ENCODE results near the gene GPX5.
"Not testable (repeated sequence)": the region's sequence is repeated elsewhere in the genome, so short reads cannot be mapped to it uniquely, and the experiment has no call there.

GPX5 gene

DNA sequence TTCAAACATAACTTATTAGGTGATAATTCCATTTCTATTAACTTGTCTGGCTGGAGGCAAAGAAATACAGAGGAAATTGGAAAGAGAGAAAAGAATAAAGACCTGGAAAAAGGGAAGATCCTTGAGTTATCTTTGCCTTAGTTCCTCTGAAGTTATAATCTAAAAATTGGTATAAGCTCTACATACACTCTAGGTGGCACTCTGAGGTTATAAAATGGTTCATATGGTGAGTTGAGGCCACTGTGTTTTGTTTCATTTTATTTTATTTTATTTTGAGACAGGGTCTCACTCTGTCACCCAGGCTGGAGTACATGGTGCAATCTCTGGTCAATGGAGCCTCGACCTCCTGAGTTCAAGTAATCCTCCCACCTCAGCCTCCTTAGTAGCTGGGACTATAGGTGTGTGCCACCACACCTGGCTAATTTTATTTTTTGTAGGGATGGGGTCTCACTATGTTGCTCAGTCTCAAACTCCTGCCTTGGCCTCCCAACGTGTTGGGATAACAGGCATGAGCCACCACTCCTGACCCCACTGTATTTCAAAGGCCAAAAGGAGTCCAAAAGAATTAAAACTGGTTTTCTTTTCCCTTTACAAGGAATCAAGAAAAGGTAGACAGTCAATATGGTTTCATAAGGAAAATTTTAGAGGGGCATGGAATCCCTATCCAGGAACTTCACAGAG, 29.4 kb upstream of the GPX5 start:
- Histone ChIP-seq H3K4me1 (ENCODE audit: insufficient read depth, low read length) (no peaks in the 10 kb centered on the region), H3K9me3 (ENCODE audit: low read length) (no peaks in the 10 kb centered on the region), H3K36me3 (ENCODE audit: insufficient read depth, low read length) (no peaks in the 10 kb centered on the region), H3K9ac (ENCODE audit: low read length) (no peak overlapping the region), H3K4me3 (ENCODE audit: low read depth in 1 of 2, low read length in 2 of 2) (no peak overlapping the region), H3K27ac (ENCODE audit: low read depth, low read length) (no peak overlapping the region), H3K27me3 (ENCODE audit: control insufficient read depth in 1 of 2, insufficient read depth in 2 of 2, low read length in 2 of 2) (no peaks in the 10 kb centered on the region)

DNA sequence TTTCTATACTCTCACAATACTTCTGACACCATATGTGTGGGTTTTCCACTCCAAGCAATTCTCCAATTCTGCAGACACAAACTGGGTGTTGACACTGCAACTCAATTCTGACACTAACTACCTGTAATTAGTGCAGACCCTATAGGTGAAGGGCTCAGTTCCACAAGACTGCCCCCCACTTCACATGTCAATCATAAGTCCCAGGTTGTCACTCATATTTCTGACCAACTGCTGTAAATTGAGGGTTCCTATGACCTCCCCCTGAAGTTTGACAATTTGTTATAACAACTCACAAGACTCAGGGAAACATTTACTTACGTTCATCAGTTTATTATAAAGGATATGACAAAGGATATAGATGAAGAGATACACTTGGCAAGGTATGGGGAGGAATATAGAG, 28.4 kb upstream of the GPX5 start:
- Histone ChIP-seq H3K27me3 (ENCODE audit: control insufficient read depth in 1 of 2, insufficient read depth in 2 of 2, low read length in 2 of 2) (no peaks in the 10 kb centered on the region), H3K9me3 (ENCODE audit: low read length) (no peaks in the 10 kb centered on the region), H3K4me3 (ENCODE audit: low read depth in 1 of 2, low read length in 2 of 2) (no peak overlapping the region), H3K9ac (ENCODE audit: low read length) (no peak overlapping the region), H3K36me3 (ENCODE audit: insufficient read depth, low read length) (no peaks in the 10 kb centered on the region), H3K4me1 (ENCODE audit: insufficient read depth, low read length) (no peaks in the 10 kb centered on the region), H3K27ac (ENCODE audit: low read depth, low read length) (no peak overlapping the region)

- Histone ChIP-seq H3K9me3 (ENCODE audit: low read length) (no peaks in the 10 kb centered on the region), H3K27ac (ENCODE audit: low read depth, low read length) (no peak overlapping the region), H3K36me3 (ENCODE audit: insufficient read depth, low read length) (no peaks in the 10 kb centered on the region), H3K4me1 (ENCODE audit: insufficient read depth, low read length) (no peaks in the 10 kb centered on the region), H3K27me3 (ENCODE audit: control insufficient read depth in 1 of 2, insufficient read depth in 2 of 2, low read length in 2 of 2) (no peaks in the 10 kb centered on the region), H3K4me3 (ENCODE audit: low read depth in 1 of 2, low read length in 2 of 2) (no peak overlapping the region), H3K9ac (ENCODE audit: low read length) (no peak overlapping the region)
These were observed 27.8 kb upstream of the GPX5 start for GRCh38 chr6:28497893-28498292.

DNA sequence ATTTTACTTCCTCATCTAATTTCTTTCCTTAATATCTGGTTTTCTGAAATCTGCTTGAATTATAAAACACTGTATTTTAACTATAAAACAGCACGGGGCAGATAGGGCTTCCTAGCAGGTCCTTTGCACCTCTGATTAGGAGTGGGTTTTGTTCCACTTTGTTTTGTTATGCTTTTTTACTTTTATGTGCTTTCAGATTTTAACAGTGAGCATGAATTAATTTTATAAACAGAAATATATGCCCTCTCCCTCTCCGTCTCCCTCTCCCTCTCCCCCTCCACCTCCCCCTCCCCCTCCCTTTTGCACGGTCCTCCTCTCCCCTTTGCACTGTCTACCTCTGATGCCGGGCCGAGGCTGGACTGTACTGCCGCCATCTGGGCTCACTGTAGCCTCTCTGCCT, 24.4 kb upstream of the GPX5 start:
- Histone ChIP-seq H3K4me3 (ENCODE audit: low read depth in 1 of 2, low read length in 2 of 2) (no peak overlapping the region), H3K36me3 (ENCODE audit: insufficient read depth, low read length) (no peaks in the 10 kb centered on the region), H3K9ac (ENCODE audit: low read length) (no peak overlapping the region), H3K9me3 (ENCODE audit: low read length) (no peaks in the 10 kb centered on the region), H3K27me3 (ENCODE audit: control insufficient read depth in 1 of 2, insufficient read depth in 2 of 2, low read length in 2 of 2) (no peaks in the 10 kb centered on the region), H3K27ac (ENCODE audit: low read depth, low read length) (no peak overlapping the region), H3K4me1 (ENCODE audit: insufficient read depth, low read length) (no peaks in the 10 kb centered on the region)

- H3K4me3 ChIP-seq (ENCODE audit: low read depth in 1 of 2, low read length in 2 of 2); H3K4me1 ChIP-seq (ENCODE audit: insufficient read depth, low read length); H3K9ac ChIP-seq (ENCODE audit: low read length); H3K9me3 ChIP-seq (ENCODE audit: low read length); H3K27me3 ChIP-seq (ENCODE audit: control insufficient read depth in 1 of 2, insufficient read depth in 2 of 2, low read length in 2 of 2); H3K27ac ChIP-seq (ENCODE audit: low read depth, low read length); H3K36me3 ChIP-seq (ENCODE audit: insufficient read depth, low read length): not testable (repeated sequence)
These were observed 23.5 kb upstream of the GPX5 start for GRCh38 chr6:28502136-28502535.

DNA sequence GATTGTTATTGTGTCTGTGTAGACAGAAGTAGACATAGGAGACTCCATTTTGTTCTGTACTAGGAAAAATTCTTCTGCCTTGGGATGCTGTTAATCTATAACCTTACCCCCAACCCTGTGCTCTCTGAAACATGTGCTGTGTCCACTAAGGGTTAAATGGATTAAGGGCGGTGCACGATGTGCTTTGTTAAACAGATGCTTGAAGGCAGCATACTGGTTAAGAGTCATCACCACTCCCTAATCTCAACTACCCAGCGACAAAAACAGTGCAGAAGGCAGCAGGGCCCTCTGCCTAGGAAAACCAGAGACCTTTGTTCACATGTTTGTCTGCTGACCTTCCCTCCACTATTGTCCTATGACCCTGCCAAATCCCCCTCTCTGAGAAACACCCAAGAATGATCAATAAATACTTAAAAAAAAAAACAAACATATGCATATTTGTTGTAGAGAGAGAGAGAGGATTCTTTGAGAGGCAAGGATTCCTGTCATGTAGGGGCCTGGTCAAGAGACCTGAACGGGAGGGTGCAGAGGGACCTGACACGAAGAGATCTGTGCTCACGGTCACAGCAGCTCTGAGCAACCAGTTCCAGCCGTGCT, 22.9 kb upstream of the GPX5 start:
- H3K27ac ChIP-seq (ENCODE audit: low read depth, low read length); H3K9me3 ChIP-seq (ENCODE audit: low read length); H3K36me3 ChIP-seq (ENCODE audit: insufficient read depth, low read length); H3K4me3 ChIP-seq (ENCODE audit: low read depth in 1 of 2, low read length in 2 of 2); H3K9ac ChIP-seq (ENCODE audit: low read length); H3K4me1 ChIP-seq (ENCODE audit: insufficient read depth, low read length); H3K27me3 ChIP-seq (ENCODE audit: control insufficient read depth in 1 of 2, insufficient read depth in 2 of 2, low read length in 2 of 2): not testable (repeated sequence)

DNA sequence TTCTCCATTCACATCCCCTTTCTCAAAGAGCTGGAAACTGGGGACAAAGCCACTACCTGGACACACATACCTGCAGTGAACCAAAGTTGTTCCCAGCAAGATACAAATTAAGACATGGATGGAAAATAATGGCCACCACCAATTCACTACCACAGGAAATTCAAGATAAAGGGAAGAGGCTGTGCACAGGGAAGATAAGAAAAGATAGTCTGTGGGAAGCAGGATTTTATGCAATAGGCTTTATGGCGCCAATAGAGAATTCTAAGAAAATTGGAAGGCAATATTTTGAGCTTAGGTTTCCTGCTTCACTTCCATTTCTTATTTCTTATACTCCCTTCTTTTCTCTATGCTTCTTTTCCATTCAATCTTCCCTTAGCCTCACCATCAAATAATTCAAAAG, 19.9 kb upstream of the GPX5 start:
- no peak overlapping the region for H3K4me3 ChIP-seq (ENCODE audit: low read depth in 1 of 2, low read length in 2 of 2)
- no peak overlapping the region for H3K9ac ChIP-seq (ENCODE audit: low read length)
- no peak overlapping the region for H3K27ac ChIP-seq (ENCODE audit: low read depth, low read length)
- H3K36me3 ChIP-seq (ENCODE audit: insufficient read depth, low read length): no peaks in the 10 kb centered on the region
- no peaks in the 10 kb centered on the region for H3K4me1 ChIP-seq (ENCODE audit: insufficient read depth, low read length)
- no peaks in the 10 kb centered on the region for H3K27me3 ChIP-seq (ENCODE audit: control insufficient read depth in 1 of 2, insufficient read depth in 2 of 2, low read length in 2 of 2)
- no peaks in the 10 kb centered on the region for H3K9me3 ChIP-seq (ENCODE audit: low read length)

GRCh38 chr6:28506807-28507475, 18.7 kb upstream of the GPX5 start:
- no peak overlapping the region for H3K4me3 ChIP-seq (ENCODE audit: low read depth in 1 of 2, low read length in 2 of 2)
- no peaks in the 10 kb centered on the region for H3K4me1 ChIP-seq (ENCODE audit: insufficient read depth, low read length)
- H3K27me3 ChIP-seq (ENCODE audit: control insufficient read depth in 1 of 2, insufficient read depth in 2 of 2, low read length in 2 of 2): no peaks in the 10 kb centered on the region
- no peak overlapping the region for H3K9ac ChIP-seq (ENCODE audit: low read length)
- H3K9me3 ChIP-seq (ENCODE audit: low read length): no peaks in the 10 kb centered on the region
- H3K27ac ChIP-seq (ENCODE audit: low read depth, low read length): no peak overlapping the region
- no peaks in the 10 kb centered on the region for H3K36me3 ChIP-seq (ENCODE audit: insufficient read depth, low read length)

DNA sequence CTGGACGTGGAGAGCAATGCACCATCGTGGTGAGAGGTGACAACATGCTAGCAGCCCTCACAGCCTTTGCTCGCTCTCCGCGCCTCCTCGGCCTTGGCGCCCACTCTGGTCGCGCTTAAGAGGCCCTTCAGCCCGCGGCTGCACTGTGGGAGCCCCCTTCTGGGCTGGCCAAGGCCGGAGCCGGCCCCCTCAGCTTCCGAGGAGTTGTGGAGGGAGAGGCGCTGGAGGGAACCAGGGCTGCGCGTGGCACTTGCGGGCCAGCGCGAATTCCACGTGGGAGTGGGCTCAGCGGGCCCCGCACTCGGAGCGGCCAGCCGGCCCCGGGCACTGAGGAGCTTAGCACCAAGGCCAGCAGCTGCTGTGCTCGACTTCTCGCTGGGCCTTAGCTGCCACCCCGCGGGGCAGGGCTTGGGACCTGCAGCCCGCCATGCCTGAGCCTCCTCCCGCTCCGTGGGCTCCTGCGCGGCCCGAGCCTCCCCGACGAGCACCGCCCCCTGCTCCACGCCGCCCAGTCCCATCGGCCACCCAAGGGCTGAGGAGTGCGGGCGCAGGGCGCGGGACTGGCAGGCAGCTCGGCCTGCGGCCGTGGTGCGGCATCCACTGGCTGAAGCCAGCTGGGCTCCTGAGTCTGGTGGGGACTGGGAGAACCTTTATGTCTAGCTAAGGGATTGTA, 13.9 kb upstream of the GPX5 start:
- Histone ChIP-seq H3K9me3 (ENCODE audit: low read length) (no peaks in the 10 kb centered on the region), H3K36me3 (ENCODE audit: insufficient read depth, low read length) (no peaks in the 10 kb centered on the region), H3K27ac (ENCODE audit: low read depth, low read length) (no peak overlapping the region), H3K4me3 (ENCODE audit: low read depth in 1 of 2, low read length in 2 of 2) (no peak overlapping the region), H3K27me3 (ENCODE audit: control insufficient read depth in 1 of 2, insufficient read depth in 2 of 2, low read length in 2 of 2) (no peaks in the 10 kb centered on the region), H3K9ac (ENCODE audit: low read length) (no peak overlapping the region), H3K4me1 (ENCODE audit: insufficient read depth, low read length) (no peaks in the 10 kb centered on the region)

DNA sequence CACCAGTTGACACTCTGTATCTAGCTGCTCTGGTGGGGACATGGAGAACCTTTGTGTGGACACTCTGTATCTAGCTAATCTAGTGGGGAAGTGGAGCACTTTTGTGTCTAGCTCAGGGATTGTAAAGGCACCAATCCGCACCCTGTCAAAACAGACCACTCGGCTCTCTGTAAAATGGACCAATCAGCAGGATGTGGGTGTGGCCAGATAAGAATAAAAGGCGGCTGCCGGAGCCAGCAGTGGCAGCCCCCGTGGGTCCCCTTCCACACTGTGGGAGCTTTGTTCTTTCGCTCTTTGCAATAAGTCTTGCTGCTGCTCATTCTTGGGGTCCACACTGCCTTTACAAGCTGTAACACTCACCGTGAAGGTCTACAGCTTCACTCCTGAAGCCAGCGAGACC, 13.3 kb upstream of the GPX5 start:
- not testable (repeated sequence) for H3K9me3 ChIP-seq (ENCODE audit: low read length); H3K4me1 ChIP-seq (ENCODE audit: insufficient read depth, low read length); H3K27me3 ChIP-seq (ENCODE audit: control insufficient read depth in 1 of 2, insufficient read depth in 2 of 2, low read length in 2 of 2); H3K9ac ChIP-seq (ENCODE audit: low read length); H3K36me3 ChIP-seq (ENCODE audit: insufficient read depth, low read length); H3K4me3 ChIP-seq (ENCODE audit: low read depth in 1 of 2, low read length in 2 of 2); H3K27ac ChIP-seq (ENCODE audit: low read depth, low read length)

DNA sequence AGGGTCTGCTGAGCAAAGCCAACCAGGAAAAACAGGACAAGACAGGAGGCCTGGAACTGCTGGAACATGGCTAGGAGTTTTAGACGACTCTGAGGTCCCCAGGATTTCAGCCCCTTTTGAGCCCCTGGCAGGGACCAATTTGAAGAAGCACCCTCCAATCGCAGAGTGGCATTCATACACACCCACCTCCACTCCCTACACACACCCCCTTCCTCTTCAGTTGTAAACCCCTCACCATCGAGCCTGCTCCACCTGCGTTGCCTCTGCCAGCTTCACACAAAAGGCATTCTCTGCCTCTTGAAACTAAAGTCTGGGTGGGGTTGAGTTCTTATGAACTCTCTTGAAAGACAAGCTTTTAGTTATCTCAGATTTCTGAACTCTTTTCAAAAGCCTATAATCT, 10.0 kb upstream of the GPX5 start, which contains the start of gene GPX6:
GPX6 (minus strand) TSS at position 118 of the 400 bp plus-strand sequence; CDS start at position 68, 50 bp downstream.
- H3K9ac ChIP-seq (ENCODE audit: low read length): no peak within 1 kb of the TSS
- no peak within 1 kb of the TSS for H3K27ac ChIP-seq (ENCODE audit: low read depth, low read length)
- H3K27me3 ChIP-seq (ENCODE audit: control insufficient read depth in 1 of 2, insufficient read depth in 2 of 2, low read length in 2 of 2): no peaks in the 10 kb centered on the region
- no peaks in the 10 kb centered on the region for H3K9me3 ChIP-seq (ENCODE audit: low read length)
- no peak within 1 kb of the TSS for H3K4me3 ChIP-seq (ENCODE audit: low read depth in 1 of 2, low read length in 2 of 2)
- H3K4me1 ChIP-seq (ENCODE audit: insufficient read depth, low read length): no peaks in the 10 kb centered on the region
- no peaks in the 10 kb centered on the region for H3K36me3 ChIP-seq (ENCODE audit: insufficient read depth, low read length)

Data from muscle layer of colon (tissue), 2 donors.